ENCODE results near the gene IL1R1.

DNA sequence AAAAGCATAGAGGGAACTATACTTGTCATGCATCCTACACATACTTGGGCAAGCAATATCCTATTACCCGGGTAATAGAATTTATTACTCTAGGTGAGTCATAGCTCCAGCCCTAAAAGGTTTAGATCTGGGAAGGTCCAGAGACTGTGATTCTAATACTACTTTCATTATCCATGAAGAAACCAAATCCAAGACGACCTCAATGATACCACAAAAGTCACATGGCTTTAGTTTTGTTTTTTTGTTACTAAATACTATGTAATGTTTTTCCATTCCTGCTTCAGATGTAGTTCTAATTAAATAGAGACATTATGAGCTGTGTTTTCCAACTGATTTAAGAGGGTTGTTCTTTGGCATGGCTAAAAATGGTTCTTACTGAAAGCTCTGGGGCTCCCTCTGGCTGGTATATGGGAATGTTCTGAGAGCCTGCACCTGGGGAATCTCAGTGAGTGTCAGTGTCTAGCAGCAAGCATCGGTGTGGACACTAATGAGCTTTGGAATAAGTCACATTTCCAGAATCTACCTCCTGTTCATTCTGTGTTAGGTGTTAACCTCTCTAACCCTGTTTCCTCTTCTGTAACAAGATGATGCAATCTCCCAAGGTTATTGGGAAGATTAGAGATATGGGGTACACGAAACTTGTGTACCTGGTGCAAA, 23.8 kb downstream of the IL1R1 start:
- TF ChIP-seq EZH2 (IDR thresholded peaks at IDR 0.05; ENCODE audit: borderline replicate concordance, low read length): no peak
- TF ChIP-seq, protein P1, sequence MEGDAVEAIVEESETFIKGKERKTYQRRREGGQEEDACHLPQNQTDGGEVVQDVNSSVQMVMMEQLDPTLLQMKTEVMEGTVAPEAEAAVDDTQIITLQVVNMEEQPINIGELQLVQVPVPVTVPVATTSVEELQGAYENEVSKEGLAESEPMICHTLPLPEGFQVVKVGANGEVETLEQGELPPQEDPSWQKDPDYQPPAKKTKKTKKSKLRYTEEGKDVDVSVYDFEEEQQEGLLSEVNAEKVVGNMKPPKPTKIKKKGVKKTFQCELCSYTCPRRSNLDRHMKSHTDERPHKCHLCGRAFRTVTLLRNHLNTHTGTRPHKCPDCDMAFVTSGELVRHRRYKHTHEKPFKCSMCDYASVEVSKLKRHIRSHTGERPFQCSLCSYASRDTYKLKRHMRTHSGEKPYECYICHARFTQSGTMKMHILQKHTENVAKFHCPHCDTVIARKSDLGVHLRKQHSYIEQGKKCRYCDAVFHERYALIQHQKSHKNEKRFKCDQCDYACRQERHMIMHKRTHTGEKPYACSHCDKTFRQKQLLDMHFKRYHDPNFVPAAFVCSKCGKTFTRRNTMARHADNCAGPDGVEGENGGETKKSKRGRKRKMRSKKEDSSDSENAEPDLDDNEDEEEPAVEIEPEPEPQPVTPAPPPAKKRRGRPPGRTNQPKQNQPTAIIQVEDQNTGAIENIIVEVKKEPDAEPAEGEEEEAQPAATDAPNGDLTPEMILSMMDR (conservative IDR thresholded peaks at IDR 0.05 in 1 of 2, IDR thresholded peaks at IDR 0.05 in 1 of 2; ENCODE audit: extremely low read depth in 1 of 2, insufficient read depth in 1 of 2, low read depth in 1 of 2, low read length in 2 of 2): peak; percentile 60 to 76
